ENCODE results near the gene MCU.
"Not testable (repeated sequence)": the region's sequence is repeated elsewhere in the genome, so short reads cannot be mapped to it uniquely, and the experiment has no call there.

MCU gene

GRCh38 chr10:72694476-72695369, 2.8 kb downstream of the MCU start:
- TF ChIP-seq CTCF (IDR thresholded peaks at IDR 0.05; ENCODE audit: low read depth, low read length, missing control alignments), result peak; percentile 40
- no peak for DNase-seq (ENCODE audit: extremely low read depth, low read depth)
- H3K4me3 ChIP-seq (replicated peaks; ENCODE audit: low read depth, low read length), result no peak overlapping the region

DNA sequence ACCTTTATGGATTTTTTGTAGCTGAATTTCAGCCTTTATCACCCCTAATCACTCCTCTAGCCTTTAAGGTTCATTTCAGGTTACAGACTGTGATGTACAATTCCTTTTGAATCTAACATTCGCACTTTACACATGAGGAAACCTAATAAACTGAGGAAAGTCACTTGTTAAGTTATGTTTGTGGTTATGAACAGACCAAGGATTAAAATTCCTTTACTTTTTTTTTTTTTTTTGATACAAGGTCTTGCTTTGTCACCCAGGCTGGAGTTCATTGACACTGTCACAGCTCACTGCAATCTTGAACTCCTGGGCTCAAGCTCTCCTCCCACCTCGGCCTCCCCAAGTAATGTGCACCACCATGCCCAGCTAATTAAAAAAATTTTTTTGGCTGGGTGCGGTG, 3.6 kb downstream of the MCU start:
- DNase-seq (ENCODE audit: extremely low read depth, low read depth), result no peak
- H3K4me3 ChIP-seq (replicated peaks; ENCODE audit: low read depth, low read length), result no peak overlapping the region
- no peak for TF ChIP-seq CTCF (IDR thresholded peaks at IDR 0.05; ENCODE audit: low read depth, low read length, missing control alignments)

- H3K4me3 ChIP-seq (replicated peaks; ENCODE audit: low read depth, low read length), result no peak overlapping the region
- no peak for DNase-seq (ENCODE audit: extremely low read depth, low read depth)
- no peak for TF ChIP-seq CTCF (IDR thresholded peaks at IDR 0.05; ENCODE audit: low read depth, low read length, missing control alignments)
Observed at GRCh38 chr10:72697716-72698115, 5.8 kb downstream of the MCU start.

- H3K4me3 ChIP-seq (replicated peaks; ENCODE audit: low read depth, low read length); DNase-seq (ENCODE audit: extremely low read depth, low read depth): not testable (repeated sequence)
Observed at GRCh38 chr10:72702465-72702864, 10.5 kb downstream of the MCU start.

DNA sequence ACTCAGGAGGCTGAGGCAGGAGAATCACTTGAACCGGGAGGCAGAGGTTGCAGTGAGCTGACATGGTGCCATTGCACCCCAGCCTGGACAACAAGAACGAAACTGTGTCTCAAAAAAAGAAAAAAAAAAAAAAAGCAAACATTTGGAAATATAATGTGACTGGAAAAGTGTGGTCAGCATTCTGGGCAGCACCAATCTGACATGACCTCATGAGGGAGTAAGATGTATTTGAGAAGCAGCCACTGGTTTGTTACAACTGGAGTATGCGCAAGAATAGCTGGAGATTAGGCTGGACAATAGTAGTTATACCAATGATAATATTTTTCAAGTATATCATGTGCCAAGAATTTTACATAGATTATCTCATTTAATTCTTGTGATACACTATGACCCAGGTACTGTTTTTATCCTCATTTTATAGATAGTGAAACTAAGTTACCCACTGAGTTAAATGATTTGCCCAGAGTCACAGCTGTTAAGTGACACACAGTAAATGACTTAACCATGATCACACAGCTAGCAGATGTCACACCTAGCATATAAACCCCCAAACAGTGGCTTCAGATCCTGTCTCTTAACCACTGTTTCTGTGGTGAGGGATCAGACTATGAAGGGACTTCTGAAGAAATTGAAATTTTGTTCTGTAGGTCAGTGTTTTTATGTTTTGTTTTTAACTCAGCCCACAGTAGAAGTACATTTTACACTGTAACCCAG, 11.1 kb downstream of the MCU start:
- DNase-seq (ENCODE audit: extremely low read depth, low read depth), result no peak
- TF ChIP-seq CTCF (IDR thresholded peaks at IDR 0.05; ENCODE audit: low read depth, low read length, missing control alignments), result no peak
- no peak overlapping the region for H3K4me3 ChIP-seq (replicated peaks; ENCODE audit: low read depth, low read length)

DNA sequence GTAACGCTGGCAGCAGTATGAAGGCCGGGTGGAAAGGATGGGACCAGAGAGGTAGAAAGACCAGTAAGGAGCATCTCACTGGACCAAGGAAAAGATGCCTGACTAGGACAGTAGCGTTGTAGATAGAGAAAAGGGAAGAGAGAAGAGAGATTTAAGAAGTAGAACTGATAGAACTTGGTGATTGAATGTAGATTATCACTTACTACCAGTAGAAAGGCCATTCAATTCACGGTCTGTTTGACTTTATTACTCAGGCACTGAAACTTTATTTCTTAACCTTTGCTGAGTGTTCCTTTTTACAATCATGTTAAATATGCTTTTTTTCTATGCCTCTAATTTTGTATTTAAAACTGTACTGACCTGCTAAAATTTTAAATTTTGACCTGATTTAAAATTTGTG, 12.2 kb downstream of the MCU start:
- no peak for TF ChIP-seq CTCF (IDR thresholded peaks at IDR 0.05; ENCODE audit: low read depth, low read length, missing control alignments)
- no peak overlapping the region for H3K4me3 ChIP-seq (replicated peaks; ENCODE audit: low read depth, low read length)
- no peak for DNase-seq (ENCODE audit: extremely low read depth, low read depth)

- TF ChIP-seq CTCF (IDR thresholded peaks at IDR 0.05; ENCODE audit: low read depth, low read length, missing control alignments), result no peak
- H3K4me3 ChIP-seq (replicated peaks; ENCODE audit: low read depth, low read length), result no peak overlapping the region
- no peak for DNase-seq (ENCODE audit: extremely low read depth, low read depth)
Observed at GRCh38 chr10:72709041-72709440, 17.1 kb downstream of the MCU start.

Data from HFF-Myc (cell line).